HUES64 (cell line): Measurements from ENCODE around the gene ALDH1A1.

ENCODE experiments used
- H3K27ac ChIP-seq: 2 replicates; pipeline ENCODE4 v1.7.0; 2013; ENCODE audit warnings: low read depth, low read length, inconsistent platforms
- H3K27me3 ChIP-seq: 2 replicates; pipeline ENCODE4 v1.6.1; 2013; ENCODE audit warnings: mild to moderate bottlenecking, low read length; ENCODE audit not compliant: insufficient read depth
- H3K36me3 ChIP-seq: 2 replicates; pipeline ENCODE4 v1.6.1; 2013; ENCODE audit warnings: mild to moderate bottlenecking, low read length; ENCODE audit not compliant: insufficient read depth
- H3K4me1 ChIP-seq: 2 replicates; pipeline ENCODE4 v1.6.1; 2013; ENCODE audit warnings: mild to moderate bottlenecking, low read length, moderate library complexity; ENCODE audit not compliant: insufficient read depth
- H3K4me3 ChIP-seq: 2 replicates; pipeline ENCODE4 v1.5.1; 2013; ENCODE audit warnings: mild to moderate bottlenecking, low read length, moderate library complexity
- H3K9ac ChIP-seq: 2 replicates; pipeline ENCODE4 v1.6.1; 2013; ENCODE audit warnings: mild to moderate bottlenecking, low read depth, low read length
- H3K9me3 ChIP-seq: 2 replicates; pipeline ENCODE4 v1.6.1; 2013; ENCODE audit warnings: low read depth, low read length; ENCODE audit not compliant: insufficient read depth
- WGBS: fragments of 150-250, 120-280 bp; methylation state at CpG from one replicate; pipeline ENCODE4 v1.1.7; 2013; ENCODE audit warnings: missing lambda C conversion rate; 5-methylcytosine and 5-hydroxymethylcytosine counted together

Gene ALDH1A1

GRCh38 chr9:72903103-72903502 is 49.8 kb downstream of the ALDH1A1 start:
- H3K27ac ChIP-seq = no peak overlapping the region
- no peaks in the 10 kb centered on the region for H3K9me3 ChIP-seq
- no peaks in the 10 kb centered on the region for H3K4me1 ChIP-seq
- 96% methylated on average over 3 of the region's 4 CpGs for WGBS
- no peak overlapping the region for H3K4me3 ChIP-seq
- no peaks in the 10 kb centered on the region for H3K36me3 ChIP-seq
- no peaks in the 10 kb centered on the region for H3K27me3 ChIP-seq
- H3K9ac ChIP-seq = no peak overlapping the region

GRCh38 chr9:72902268-72902667 is 50.6 kb downstream of the ALDH1A1 start:
- WGBS = 100% methylated on average over 1 of the region's 1 CpG
- Histone ChIP-seq H3K27me3 (no peaks in the 10 kb centered on the region), H3K9me3 (no peaks in the 10 kb centered on the region), H3K9ac (no peak overlapping the region), H3K4me1 (no peaks in the 10 kb centered on the region), H3K36me3 (no peaks in the 10 kb centered on the region), H3K4me3 (no peak overlapping the region), H3K27ac (no peak overlapping the region)

- H3K36me3 ChIP-seq = no peaks in the 10 kb centered on the region
- no peak overlapping the region for H3K4me3 ChIP-seq
- H3K27ac ChIP-seq = no peak overlapping the region
- H3K27me3 ChIP-seq = no peaks in the 10 kb centered on the region
- 94% methylated on average over 3 of the region's 3 CpGs for WGBS
- H3K9ac ChIP-seq = no peak overlapping the region
- no peaks in the 10 kb centered on the region for H3K9me3 ChIP-seq
- H3K4me1 ChIP-seq = no peaks in the 10 kb centered on the region
Observed at GRCh38 chr9:72899734-72900477, 52.9 kb downstream of the ALDH1A1 start.

- Histone ChIP-seq H3K9ac (no peak overlapping the region), H3K4me1 (peaks cover 3% of the 10 kb centered on the region; the same call in 1 of the 2 replicates), H3K9me3 (no peaks in the 10 kb centered on the region), H3K4me3 (no peak overlapping the region), H3K27me3 (no peaks in the 10 kb centered on the region), H3K27ac (no peak overlapping the region), H3K36me3 (no peaks in the 10 kb centered on the region)
- WGBS = 94% methylated on average over 4 of the region's 4 CpGs
Observed at GRCh38 chr9:72898784-72899733, 53.8 kb downstream of the ALDH1A1 start.

- WGBS = 100% methylated on average over 1 of the region's 2 CpGs
- Histone ChIP-seq H3K4me1 (peaks cover 3% of the 10 kb centered on the region; the same call in 1 of the 2 replicates), H3K9ac (no peak overlapping the region), H3K27ac (no peak overlapping the region), H3K36me3 (no peaks in the 10 kb centered on the region), H3K4me3 (no peak overlapping the region), H3K9me3 (no peaks in the 10 kb centered on the region), H3K27me3 (no peaks in the 10 kb centered on the region)
Observed at GRCh38 chr9:72898360-72898759, 54.5 kb downstream of the ALDH1A1 start.

- 98% methylated on average over 3 of the region's 3 CpGs for WGBS
- Histone ChIP-seq H3K36me3 (no peaks in the 10 kb centered on the region), H3K9ac (no peak overlapping the region), H3K27ac (no peak overlapping the region), H3K9me3 (no peaks in the 10 kb centered on the region), H3K4me1 (peaks cover 3% of the 10 kb centered on the region; the same call in 1 of the 2 replicates), H3K27me3 (no peaks in the 10 kb centered on the region), H3K4me3 (no peak overlapping the region)
Observed at GRCh38 chr9:72897069-72897649, 55.7 kb downstream of the ALDH1A1 start.

GRCh38 chr9:72896439-72896838 is 56.4 kb downstream of the ALDH1A1 start:
- H3K27ac ChIP-seq = no peak overlapping the region
- H3K9ac ChIP-seq = no peak overlapping the region
- no peaks in the 10 kb centered on the region for H3K36me3 ChIP-seq
- peaks cover 3% of the 10 kb centered on the region; the same call in 1 of the 2 replicates for H3K4me1 ChIP-seq
- 100% methylated on average over 1 of the region's 1 CpG for WGBS
- H3K4me3 ChIP-seq = no peak overlapping the region
- H3K27me3 ChIP-seq = no peaks in the 10 kb centered on the region
- H3K9me3 ChIP-seq = no peaks in the 10 kb centered on the region

GRCh38 chr9:72895122-72895521 is 57.7 kb downstream of the ALDH1A1 start:
- 100% methylated on average over 1 of the region's 2 CpGs for WGBS
- H3K9ac ChIP-seq = no peak overlapping the region
- H3K27me3 ChIP-seq = no peaks in the 10 kb centered on the region
- no peak overlapping the region for H3K27ac ChIP-seq
- no peaks in the 10 kb centered on the region for H3K9me3 ChIP-seq
- H3K36me3 ChIP-seq = no peaks in the 10 kb centered on the region
- H3K4me3 ChIP-seq = no peak overlapping the region
- H3K4me1 ChIP-seq = peaks cover 3% of the 10 kb centered on the region; the same call in 1 of the 2 replicates

- no peaks in the 10 kb centered on the region for H3K27me3 ChIP-seq
- H3K9ac ChIP-seq = no peak overlapping the region
- no peaks in the 10 kb centered on the region for H3K9me3 ChIP-seq
- no peak overlapping the region for H3K27ac ChIP-seq
- 94% methylated on average over 5 of the region's 5 CpGs for WGBS
- H3K36me3 ChIP-seq = no peaks in the 10 kb centered on the region
- no peak overlapping the region for H3K4me3 ChIP-seq
- H3K4me1 ChIP-seq = peaks cover 3% of the 10 kb centered on the region; the same call in 1 of the 2 replicates
Observed at GRCh38 chr9:72894342-72894741, 58.5 kb downstream of the ALDH1A1 start.

- 86% methylated on average over 1 of the region's 1 CpG for WGBS
- Histone ChIP-seq H3K36me3 (no peaks in the 10 kb centered on the region), H3K9ac (no peak overlapping the region)
Observed at GRCh38 chr9:72893437-72893836, 59.4 kb downstream of the ALDH1A1 start.

GRCh38 chr9:72891043-72891442 is 61.8 kb downstream of the ALDH1A1 start:
- WGBS = 83% methylated on average over 1 of the region's 2 CpGs
- H3K4me3 ChIP-seq = no peak overlapping the region
- H3K36me3 ChIP-seq = no peaks in the 10 kb centered on the region
- no peaks in the 10 kb centered on the region for H3K27me3 ChIP-seq
- H3K9ac ChIP-seq = no peak overlapping the region
- peaks cover 3% of the 10 kb centered on the region; the same call in 1 of the 2 replicates for H3K4me1 ChIP-seq
- H3K9me3 ChIP-seq = peaks cover 8% of the 10 kb centered on the region; the same call in 1 of the 2 replicates
- H3K27ac ChIP-seq = no peak overlapping the region

More at GRCh38 chr9:72893437-72893836, 59.4 kb downstream of the ALDH1A1 start:
- Histone ChIP-seq H3K27ac (no peak overlapping the region), H3K9me3 (no peaks in the 10 kb centered on the region), H3K27me3 (no peaks in the 10 kb centered on the region), H3K4me3 (no peak overlapping the region), H3K4me1 (peaks cover 3% of the 10 kb centered on the region; the same call in 1 of the 2 replicates)
